RWPE2 (cell line): Measurements from ENCODE around the gene NPBWR2.

Experiments
- ATAC-seq: fragments of 200-7000 bp; cut with Tn5 transposase; 3 replicates; pipeline ENCODE4 v1.9.1; 2021; ENCODE audit warnings: low read depth
- DNase-seq: peaks from one replicate; pipeline ENCODE4 v3.0.0-alpha.2; 2020; ENCODE audit warnings: low spot score
- H3K27ac ChIP-seq: fragments of 450-650 bp; 2 replicates; pipeline ENCODE4 v1.5.1; 2017; ENCODE audit warnings: mild to moderate bottlenecking; ENCODE audit not compliant: poor library complexity, severe bottlenecking
- H3K27me3 ChIP-seq: fragments of 250-450 bp; sonication (Bioruptor Pico); 2 replicates; pipeline ENCODE4 v1.5.1; 2021; ENCODE audit warnings: mild to moderate bottlenecking, moderate library complexity; ENCODE audit not compliant: insufficient read depth, poor library complexity, severe bottlenecking
- H3K36me3 ChIP-seq: fragments of 250-450 bp; sonication (Bioruptor Pico); 2 replicates; pipeline ENCODE4 v1.5.1; 2020; ENCODE audit warnings: low read depth, mild to moderate bottlenecking, moderate library complexity
- H3K4me1 ChIP-seq: fragments of 250-450 bp; sonication (Bioruptor Pico); 2 replicates; pipeline ENCODE4 v1.5.1; 2021; ENCODE audit warnings: mild to moderate bottlenecking, moderate library complexity; ENCODE audit not compliant: insufficient read depth, poor library complexity, severe bottlenecking
- H3K4me3 ChIP-seq: fragments of 250-450 bp; sonication (Bioruptor Pico); 2 replicates; pipeline ENCODE4 v1.5.1; 2021; ENCODE audit warnings: mild to moderate bottlenecking, moderate library complexity; ENCODE audit not compliant: severe bottlenecking
- H3K9me3 ChIP-seq: fragments of 250-450 bp; sonication (Bioruptor Pico); 2 replicates; pipeline ENCODE4 v1.5.1; 2021; ENCODE audit warnings: mild to moderate bottlenecking, moderate library complexity; ENCODE audit not compliant: severe bottlenecking
- TF ChIP-seq, protein P1 (sequence below): fragments of 450-650 bp; IDR thresholded peaks from one replicate; pipeline ENCODE4 v1.5.1; 2017; ENCODE audit warnings: mild to moderate bottlenecking, moderate library complexity; ENCODE audit not compliant: poor library complexity, severe bottlenecking

Gene NPBWR2

GRCh38 chr20:64143018-64143801, 35.8 kb upstream of the NPBWR2 start:
- peak; percentile 75 for DNase-seq
- no peaks in the 10 kb centered on the region for H3K9me3 ChIP-seq
- TF ChIP-seq, protein P1, sequence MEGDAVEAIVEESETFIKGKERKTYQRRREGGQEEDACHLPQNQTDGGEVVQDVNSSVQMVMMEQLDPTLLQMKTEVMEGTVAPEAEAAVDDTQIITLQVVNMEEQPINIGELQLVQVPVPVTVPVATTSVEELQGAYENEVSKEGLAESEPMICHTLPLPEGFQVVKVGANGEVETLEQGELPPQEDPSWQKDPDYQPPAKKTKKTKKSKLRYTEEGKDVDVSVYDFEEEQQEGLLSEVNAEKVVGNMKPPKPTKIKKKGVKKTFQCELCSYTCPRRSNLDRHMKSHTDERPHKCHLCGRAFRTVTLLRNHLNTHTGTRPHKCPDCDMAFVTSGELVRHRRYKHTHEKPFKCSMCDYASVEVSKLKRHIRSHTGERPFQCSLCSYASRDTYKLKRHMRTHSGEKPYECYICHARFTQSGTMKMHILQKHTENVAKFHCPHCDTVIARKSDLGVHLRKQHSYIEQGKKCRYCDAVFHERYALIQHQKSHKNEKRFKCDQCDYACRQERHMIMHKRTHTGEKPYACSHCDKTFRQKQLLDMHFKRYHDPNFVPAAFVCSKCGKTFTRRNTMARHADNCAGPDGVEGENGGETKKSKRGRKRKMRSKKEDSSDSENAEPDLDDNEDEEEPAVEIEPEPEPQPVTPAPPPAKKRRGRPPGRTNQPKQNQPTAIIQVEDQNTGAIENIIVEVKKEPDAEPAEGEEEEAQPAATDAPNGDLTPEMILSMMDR, result no peak
- no peaks in the 10 kb centered on the region for H3K36me3 ChIP-seq
- no peak overlapping the region for H3K4me3 ChIP-seq
- H3K4me1 ChIP-seq, result no peaks in the 10 kb centered on the region
- peak; percentile 5; the same call in 1 of the 3 replicates for ATAC-seq
- no peak overlapping the region for H3K27ac ChIP-seq
- no peaks in the 10 kb centered on the region for H3K27me3 ChIP-seq

- TF ChIP-seq, protein P1, result no peak
- H3K4me1 ChIP-seq, result no peaks in the 10 kb centered on the region
- no peaks in the 10 kb centered on the region for H3K27me3 ChIP-seq
- peak; percentile 46; the same call in 1 of the 3 replicates for ATAC-seq
- no peaks in the 10 kb centered on the region for H3K9me3 ChIP-seq
- DNase-seq, result peak; percentile 79
- no peaks in the 10 kb centered on the region for H3K36me3 ChIP-seq
- H3K4me3 ChIP-seq, result no peak overlapping the region
- no peak overlapping the region for H3K27ac ChIP-seq
Measured at GRCh38 chr20:64142590-64142989, 35.2 kb upstream of the NPBWR2 start.

- Histone ChIP-seq H3K27me3 (no peaks in the 10 kb centered on the region), H3K27ac (no peak overlapping the region), H3K9me3 (no peaks in the 10 kb centered on the region), H3K36me3 (no peaks in the 10 kb centered on the region), H3K4me1 (no peaks in the 10 kb centered on the region), H3K4me3 (no peak overlapping the region)
- ATAC-seq (no peak), DNase-seq (peak; percentile 80)
- TF ChIP-seq, protein P1, result no peak
Measured at GRCh38 chr20:64140956-64141355, 33.6 kb upstream of the NPBWR2 start.

DNA sequence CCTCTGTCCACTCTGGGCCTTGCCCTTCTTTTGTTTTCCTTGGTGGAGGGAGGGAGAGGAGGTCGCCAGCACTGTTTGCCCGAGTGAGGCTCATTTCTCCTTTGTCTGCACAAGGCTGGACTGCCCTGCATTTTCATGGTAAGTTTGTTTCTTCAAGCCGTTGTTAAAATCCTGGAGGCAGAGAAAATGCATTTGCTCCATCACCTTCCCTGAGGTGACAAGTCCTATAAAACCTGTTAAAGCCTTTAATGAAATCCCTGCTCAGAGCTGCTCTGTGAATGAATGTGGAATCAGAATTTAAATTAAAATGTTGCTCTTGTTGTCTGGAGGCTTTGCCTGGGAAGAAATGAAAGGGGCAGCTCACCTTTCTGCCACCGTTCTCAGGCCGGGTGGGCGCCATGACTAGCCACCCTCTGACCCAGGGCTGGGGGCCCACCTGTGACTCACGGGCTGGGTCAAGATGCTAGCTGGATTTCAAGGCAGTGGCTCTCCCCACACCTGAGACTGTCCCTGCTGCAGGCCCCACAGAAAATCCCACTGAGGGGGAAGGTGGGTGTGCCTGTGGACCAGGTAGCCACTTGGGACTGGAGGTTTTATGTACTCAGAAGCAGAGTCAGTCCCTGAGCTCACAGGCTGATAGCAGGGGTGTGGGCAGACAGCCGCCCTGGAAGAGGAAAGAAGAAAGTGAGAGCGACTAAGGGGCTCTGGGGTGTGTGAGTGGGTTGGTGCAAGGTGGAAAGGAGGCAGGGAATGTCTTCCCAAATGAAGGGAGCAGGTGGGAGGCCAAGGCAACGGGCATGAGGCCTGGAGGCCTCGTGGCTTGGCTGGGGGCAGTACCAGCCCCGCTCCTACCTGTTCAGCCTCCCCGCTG, 32.9 kb upstream of the NPBWR2 start:
- Histone ChIP-seq H3K9me3 (no peaks in the 10 kb centered on the region), H3K36me3 (no peaks in the 10 kb centered on the region), H3K27ac (no peak overlapping the region), H3K27me3 (no peaks in the 10 kb centered on the region), H3K4me3 (no peak overlapping the region), H3K4me1 (no peaks in the 10 kb centered on the region)
- ATAC-seq (no peak; the same call in 2 of the 3 replicates), DNase-seq (peak; percentile 78)
- TF ChIP-seq, protein P1, result no peak
